Keratinocyte (primary cell): ENCODE results near the gene PCSK6. TPM values are rescaled to one million over a fixed set of nuclear protein-coding genes. Genes with fewer than 3 reads are reported as not detected.

ENCODE experiments used
- DNase-seq: peaks from one replicate; pipeline ENCODE4 v3.0.0-alpha.2; 2011; ENCODE audit warnings: low read depth, missing footprints, low spot score
- FAIRE-seq: peaks from 2 replicates; lab custom pipeline; 2011; peaks lifted over from hg19 to GRCh38; lab: Jason Lieb, UNC
- H2AFZ ChIP-seq: 2 replicates; pipeline ENCODE4 v1.6.0; 2012; ENCODE audit warnings: low read length, control low read depth, inconsistent platforms; ENCODE audit not compliant: control insufficient read depth
- H3K27ac ChIP-seq: 2 replicates; pipeline ENCODE4 v1.5.1; 2011; ENCODE audit warnings: low read length; ENCODE audit not compliant: control insufficient read depth, insufficient read depth
- H3K27me3 ChIP-seq: 3 replicates; pipeline ENCODE4 v1.6.0; 2011; ENCODE audit warnings: low read length; ENCODE audit not compliant: control insufficient read depth, insufficient read depth; ENCODE audit errors: extremely low read depth
- H3K36me3 ChIP-seq, 2 experiments: 2 replicates in 1 of 2; 3 replicates in 1 of 2; pipeline ENCODE4 v1.5.1; 2011; ENCODE audit warnings: low read length in 2 of 2, mild to moderate bottlenecking in 1 of 2; ENCODE audit not compliant: control insufficient read depth in 2 of 2, insufficient read depth in 2 of 2; ENCODE audit errors: extremely low read depth in 1 of 2
- H3K4me1 ChIP-seq: 3 replicates; pipeline ENCODE4 v1.5.1; 2011; ENCODE audit warnings: low read length; ENCODE audit not compliant: control insufficient read depth, insufficient read depth; ENCODE audit errors: extremely low read depth
- H3K4me2 ChIP-seq: 3 replicates; pipeline ENCODE4 v1.6.0; 2011; ENCODE audit warnings: low read depth, low read length; ENCODE audit not compliant: control insufficient read depth, insufficient read depth; ENCODE audit errors: extremely low read depth
- H3K4me3 ChIP-seq, 3 experiments: fragments of 200-600 bp in 1 of 3; sonication (generic) in 1 of 3; 2 replicates in 2 of 3; 3 replicates in 1 of 3; pipeline ENCODE4 v1.5.1; 2011 to 2016; ENCODE audit warnings: low read length in 3 of 3, mild to moderate bottlenecking in 3 of 3, control low read depth in 2 of 3, inconsistent platforms in 1 of 3, low read depth in 1 of 3, mixed read lengths in 1 of 3, mixed run types in 1 of 3, moderate library complexity in 1 of 3; ENCODE audit not compliant: control insufficient read depth in 2 of 3, insufficient read depth in 2 of 3; ENCODE audit errors: extremely low read depth in 1 of 3
- H3K79me2 ChIP-seq: 2 replicates; pipeline ENCODE4 v1.6.0; 2012; ENCODE audit warnings: low read length; ENCODE audit not compliant: control insufficient read depth, insufficient read depth
- H3K9ac ChIP-seq: 3 replicates; pipeline ENCODE4 v1.6.0; 2011; ENCODE audit warnings: low read length; ENCODE audit not compliant: control insufficient read depth, insufficient read depth; ENCODE audit errors: extremely low read depth
- H3K9me1 ChIP-seq: 3 replicates; pipeline ENCODE4 v1.6.0; 2011; ENCODE audit warnings: low read length; ENCODE audit not compliant: control insufficient read depth, insufficient read depth; ENCODE audit errors: extremely low read depth
- H3K9me3 ChIP-seq: 2 replicates; pipeline ENCODE4 v1.5.1; 2012; ENCODE audit warnings: low read depth, low read length; ENCODE audit not compliant: control insufficient read depth
- H4K20me1 ChIP-seq: 3 replicates; pipeline ENCODE4 v1.6.0; 2011; ENCODE audit warnings: low read length; ENCODE audit not compliant: control insufficient read depth, insufficient read depth; ENCODE audit errors: extremely low read depth
- CTCF ChIP-seq, 3 experiments: IDR thresholded peaks in 1 of 3; conservative IDR thresholded peaks in 1 of 3; optimal IDR thresholded peaks in 1 of 3; 2 replicates in 2 of 3; 3 replicates in 1 of 3; pipeline versions ENCODE3 to v1.5.1; 2011; ENCODE audit warnings: low read length in 3 of 3, mild to moderate bottlenecking in 3 of 3, moderate library complexity in 2 of 3, control low read depth in 1 of 3, inconsistent platforms in 1 of 3; ENCODE audit not compliant: insufficient read depth in 2 of 3; ENCODE audit errors: extremely low read depth in 1 of 3
- EZH2 ChIP-seq: IDR thresholded peaks from one replicate; pipeline ENCODE4 v1.6.1; 2012; ENCODE audit warnings: inconsistent platforms, mild to moderate bottlenecking, low read length, moderate library complexity
- dilution Hi-C: fragments of 300-500 bp; cut with MboI; formaldehyde crosslinking; loops from one replicate; pipeline ENCODE4 v1.7.0; 2020; ENCODE audit warnings: low sequenced_read_pairs; ENCODE audit not compliant: extremely low pct_ligation_motif_present
- polyA plus RNA-seq, 5 experiments: library from polyadenylated mRNA; depleted of rRNA in 3 of 5; stranded (reverse) in 3 of 5; stranded (forward) in 1 of 5; unstranded in 1 of 5; fragments of >200 nt; gene quantifications; 1 replicate in 1 of 5; 2 replicates in 3 of 5; 3 replicates in 1 of 5; pipeline versions ENCODE4 v1.2.1 to v1.2.3, GENCODE V29; 2011 to 2012; ENCODE audit warnings: missing spikeins in 2 of 5, low read depth in 1 of 5, low replicate concordance in 1 of 5

Gene PCSK6
- polyA plus RNA-seq, 1 donor (not counting 4 experiments of a cell fraction or from before 2014, with no cell fraction given) = 3.1 TPM

GRCh38 chr15:101522621-101523559 is 33.4 kb upstream of the PCSK6 start:
- Histone ChIP-seq H3K36me3 (no peaks in the 10 kb centered on the region), H3K4me2 (no peak overlapping the region), H3K27me3 (peaks cover 13% of the 10 kb centered on the region), H3K4me1 (no peaks in the 10 kb centered on the region), H3K4me3 (no peak overlapping the region), H3K9ac (no peak overlapping the region), H3K79me2 (no peaks in the 10 kb centered on the region), H4K20me1 (no peaks in the 10 kb centered on the region), H3K27ac (no peak overlapping the region), H3K9me3 (no peaks in the 10 kb centered on the region), H3K9me1 (no peaks in the 10 kb centered on the region), H2AFZ (no peak overlapping the region)
- FAIRE-seq = no peak
- dilution Hi-C loops = no loop called here
- DNase-seq = no peak
- TF ChIP-seq EZH2 = no peak
- no peak for TF ChIP-seq CTCF (optimal IDR thresholded peaks at IDR 0.05 in 1 of 3, IDR thresholded peaks at IDR 0.05 in 1 of 3, conservative IDR thresholded peaks at IDR 0.05 in 1 of 3; ENCODE audit: extremely low read depth in 1 of 3, insufficient read depth in 2 of 3, low read length in 3 of 3)

GRCh38 chr15:101522091-101522490 is 32.6 kb upstream of the PCSK6 start:
- Histone ChIP-seq H2AFZ (no peak overlapping the region), H3K79me2 (no peaks in the 10 kb centered on the region), H3K27ac (no peak overlapping the region), H3K27me3 (peaks cover 13% of the 10 kb centered on the region), H3K4me1 (no peaks in the 10 kb centered on the region), H3K9me3 (no peaks in the 10 kb centered on the region), H3K36me3 (no peaks in the 10 kb centered on the region), H3K4me2 (no peak overlapping the region), H4K20me1 (no peaks in the 10 kb centered on the region), H3K4me3 (no peak overlapping the region), H3K9ac (no peak overlapping the region), H3K9me1 (no peaks in the 10 kb centered on the region)
- no peak for DNase-seq
- no peak for TF ChIP-seq CTCF (optimal IDR thresholded peaks at IDR 0.05 in 1 of 3, IDR thresholded peaks at IDR 0.05 in 1 of 3, conservative IDR thresholded peaks at IDR 0.05 in 1 of 3; ENCODE audit: extremely low read depth in 1 of 3, insufficient read depth in 2 of 3, low read length in 3 of 3)
- TF ChIP-seq EZH2 = no peak
- FAIRE-seq = no peak
- dilution Hi-C loops = no loop called here
